Hepatocyte (in vitro differentiated cells): ENCODE results near the gene AP3D1. TPM values are rescaled to one million over a fixed set of nuclear protein-coding genes. Genes with fewer than 3 reads are reported as not detected.

Experiments
- DNase-seq: peaks from one replicate; pipeline ENCODE4 v3.0.0-alpha.2; 2016; ENCODE audit warnings: low spot score
- H2AFZ ChIP-seq: fragments of 200-600 bp; sonication (generic); 2 replicates; pipeline ENCODE4 v1.6.0; 2016; ENCODE audit warnings: antibody characterized with exemption, mild to moderate bottlenecking
- H3K27ac ChIP-seq: fragments of 200-600 bp; sonication (generic); 2 replicates; pipeline ENCODE4 v1.5.1; 2016; ENCODE audit warnings: mild to moderate bottlenecking
- H3K27me3 ChIP-seq: fragments of 200-600 bp; sonication (generic); 2 replicates; pipeline ENCODE4 v1.6.1; 2016
- H3K36me3 ChIP-seq: fragments of 200-600 bp; sonication (generic); replicated peaks from 2 replicates; pipeline ENCODE4 v1.5.1; 2016; ENCODE audit warnings: low read depth; ENCODE audit not compliant: insufficient read depth
- H3K4me1 ChIP-seq: fragments of 200-600 bp; sonication (generic); 2 replicates; pipeline ENCODE4 v1.5.1; 2016; ENCODE audit warnings: mild to moderate bottlenecking, moderate library complexity; ENCODE audit not compliant: insufficient read depth
- H3K4me2 ChIP-seq: fragments of 200-600 bp; sonication (generic); 2 replicates; pipeline ENCODE4 v1.6.0; 2016
- H3K4me3 ChIP-seq: fragments of 200-600 bp; sonication (generic); 2 replicates; pipeline ENCODE4 v1.5.1; 2016; ENCODE audit warnings: mild to moderate bottlenecking
- H3K79me2 ChIP-seq: fragments of 200-600 bp; sonication (generic); 2 replicates; pipeline ENCODE4 v1.6.0; 2017; ENCODE audit warnings: mild to moderate bottlenecking
- H3K9me2 ChIP-seq: fragments of 200-600 bp; sonication (generic); replicated peaks from 2 replicates; pipeline ENCODE4 v1.6.0; 2017; ENCODE audit warnings: mild to moderate bottlenecking; ENCODE audit not compliant: insufficient read depth
- H3K9me3 ChIP-seq: fragments of 200-600 bp; sonication (generic); 2 replicates; pipeline ENCODE4 v1.5.1; 2016; ENCODE audit warnings: low read depth, mild to moderate bottlenecking
- H4K20me1 ChIP-seq: fragments of 200-600 bp; sonication (generic); 2 replicates; pipeline ENCODE4 v1.6.0; 2016; ENCODE audit warnings: mild to moderate bottlenecking; ENCODE audit not compliant: insufficient read depth, poor library complexity, severe bottlenecking
- CTCF ChIP-seq: fragments of 200-600 bp; sonication (generic); IDR thresholded peaks from 2 replicates; pipeline ENCODE4 v1.5.1; 2016; ENCODE audit warnings: antibody characterized with exemption, mild to moderate bottlenecking; ENCODE audit not compliant: poor library complexity
- EZH2 ChIP-seq: fragments of 200-600 bp; sonication (generic); IDR thresholded peaks from 2 replicates; pipeline ENCODE4 v1.6.1; 2016; ENCODE audit warnings: antibody characterized with exemption, mild to moderate bottlenecking, borderline replicate concordance
- EZH2phosphoT487 ChIP-seq: fragments of 200-600 bp; sonication (generic); IDR thresholded peaks from one replicate; pipeline ENCODE4 v1.6.1; 2018; ENCODE audit warnings: antibody characterized with exemption, mild to moderate bottlenecking, low read depth, moderate library complexity; ENCODE audit not compliant: unreplicated experiment, severe bottlenecking
- WGBS: methylation state at CpG from one replicate; pipeline ENCODE4 v1.1.6; 2016; ENCODE audit warnings: low lambda C conversion rate; ENCODE audit errors: missing lambda C conversion rate; 5-methylcytosine and 5-hydroxymethylcytosine counted together
- polyA plus RNA-seq: library from polyadenylated mRNA; unstranded; fragments of >200 nt; fragmentation: Nextera tagmentation; extraction: Ambion mirVana; gene quantifications from 2 replicates; pipeline ENCODE4 v1.2.1, GENCODE V29; 2016
- total RNA-seq: library from RNA; depleted of rRNA; stranded (reverse); fragments of >200 nt; gene quantifications from 2 replicates; pipeline ENCODE4 v1.2.3, GENCODE V29; 2014

The AP3D1 gene
- total and polyA plus RNA-seq, 2 experiments from 2014 or later = 102 to 108 TPM

- Histone ChIP-seq H3K27ac (peak overlapping the region; percentile 46), H2AFZ (no peak overlapping the region), H3K4me3 (no peak overlapping the region), H3K27me3 (no peaks in the 10 kb centered on the region), H3K9me3 (no peaks in the 10 kb centered on the region), H3K4me2 (peak overlapping the region; percentile 48), H3K79me2 (peaks cover 98% of the 10 kb centered on the region), H4K20me1 (peaks cover 42% of the 10 kb centered on the region), H3K4me1 (peaks cover 19% of the 10 kb centered on the region), H3K36me3 (no peaks in the 10 kb centered on the region), H3K9me2 (no peaks in the 10 kb centered on the region)
- 79% methylated on average over 22 of the region's 22 CpGs for WGBS
- TF ChIP-seq CTCF = no peak
- TF ChIP-seq EZH2phosphoT487 = no peak
- TF ChIP-seq EZH2 = no peak
- DNase-seq = no peak
Measured at GRCh38 chr19:2180881-2181632, 29.7 kb upstream of the AP3D1 start.

GRCh38 chr19:2180114-2180513, 28.7 kb upstream of the AP3D1 start:
- no peak overlapping the region for H3K4me2 ChIP-seq
- H3K4me1 ChIP-seq = peaks cover 14% of the 10 kb centered on the region
- no peaks in the 10 kb centered on the region for H3K9me2 ChIP-seq
- no peak overlapping the region for H3K27ac ChIP-seq
- H3K9me3 ChIP-seq = no peaks in the 10 kb centered on the region
- DNase-seq = no peak
- H4K20me1 ChIP-seq = peaks cover 37% of the 10 kb centered on the region
- WGBS = 97% methylated on average over 18 of the region's 19 CpGs
- H3K27me3 ChIP-seq = no peaks in the 10 kb centered on the region
- H3K4me3 ChIP-seq = no peak overlapping the region
- H2AFZ ChIP-seq = no peak overlapping the region
- no peak for TF ChIP-seq EZH2
- no peak for TF ChIP-seq EZH2phosphoT487
- no peak for TF ChIP-seq CTCF
- peaks cover 100% of the 10 kb centered on the region for H3K79me2 ChIP-seq
- no peaks in the 10 kb centered on the region for H3K36me3 ChIP-seq

- 98% methylated on average over 17 of the region's 17 CpGs for WGBS
- Histone ChIP-seq H2AFZ (no peak overlapping the region), H3K4me2 (no peak overlapping the region), H3K4me3 (no peak overlapping the region), H3K27ac (no peak overlapping the region), H3K4me1 (peaks cover 14% of the 10 kb centered on the region), H3K36me3 (no peaks in the 10 kb centered on the region), H3K9me2 (no peaks in the 10 kb centered on the region), H3K79me2 (peaks cover 100% of the 10 kb centered on the region), H4K20me1 (peaks cover 36% of the 10 kb centered on the region), H3K27me3 (no peaks in the 10 kb centered on the region), H3K9me3 (no peaks in the 10 kb centered on the region)
- TF ChIP-seq EZH2phosphoT487 (no peak), CTCF (no peak)
- DNase-seq = no peak
Measured at GRCh38 chr19:2179095-2179494, 27.7 kb upstream of the AP3D1 start.
